NCI-H2171 (cell line): ENCODE data around the gene P2RX6.
"Not testable (repeated sequence)": the region's sequence is repeated elsewhere in the genome, so short reads cannot be mapped to it uniquely, and the experiment has no call there.

Experiments used
- DNase-seq: peaks from one replicate; lab custom pipeline; 2025; lab: John Stamatoyannopoulos, UW

Gene P2RX6

GRCh38 chr22:21052715-21053459, 37.9 kb downstream of the P2RX6 start:
- no peak for DNase-seq

DNA sequence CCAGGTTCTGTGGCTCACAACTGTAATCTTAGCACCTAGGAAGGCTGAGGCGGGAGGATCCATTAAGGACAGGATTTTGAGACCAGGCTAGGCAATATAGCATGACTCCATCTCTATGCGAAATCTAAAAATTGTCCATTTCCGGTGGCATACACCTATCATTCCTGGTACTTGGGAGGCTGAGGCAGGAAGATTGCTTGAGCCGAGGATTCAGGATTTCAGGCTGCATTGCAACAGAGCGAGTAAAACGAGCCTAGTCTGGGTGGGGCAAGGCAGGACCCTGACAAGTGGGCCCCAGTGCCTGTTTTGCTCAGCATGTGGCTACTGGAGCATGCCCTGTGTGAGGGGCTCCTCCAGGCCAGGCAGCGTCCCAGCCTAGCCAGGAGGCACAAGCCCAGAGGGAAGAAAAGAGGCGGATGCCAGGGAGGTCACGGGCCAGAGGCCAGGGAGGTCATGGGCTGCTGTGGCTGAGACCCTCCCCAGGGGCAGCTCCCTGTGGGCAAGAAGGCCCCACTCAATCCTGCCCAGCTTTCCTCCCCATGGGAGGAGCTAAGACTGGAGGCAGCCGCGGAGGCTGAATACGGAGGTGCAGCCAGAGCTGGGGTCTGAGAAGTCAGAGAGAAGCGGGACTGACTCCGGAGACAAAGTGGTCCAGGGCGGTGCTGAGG, 39.2 kb downstream of the P2RX6 start:
- no peak for DNase-seq

DNA sequence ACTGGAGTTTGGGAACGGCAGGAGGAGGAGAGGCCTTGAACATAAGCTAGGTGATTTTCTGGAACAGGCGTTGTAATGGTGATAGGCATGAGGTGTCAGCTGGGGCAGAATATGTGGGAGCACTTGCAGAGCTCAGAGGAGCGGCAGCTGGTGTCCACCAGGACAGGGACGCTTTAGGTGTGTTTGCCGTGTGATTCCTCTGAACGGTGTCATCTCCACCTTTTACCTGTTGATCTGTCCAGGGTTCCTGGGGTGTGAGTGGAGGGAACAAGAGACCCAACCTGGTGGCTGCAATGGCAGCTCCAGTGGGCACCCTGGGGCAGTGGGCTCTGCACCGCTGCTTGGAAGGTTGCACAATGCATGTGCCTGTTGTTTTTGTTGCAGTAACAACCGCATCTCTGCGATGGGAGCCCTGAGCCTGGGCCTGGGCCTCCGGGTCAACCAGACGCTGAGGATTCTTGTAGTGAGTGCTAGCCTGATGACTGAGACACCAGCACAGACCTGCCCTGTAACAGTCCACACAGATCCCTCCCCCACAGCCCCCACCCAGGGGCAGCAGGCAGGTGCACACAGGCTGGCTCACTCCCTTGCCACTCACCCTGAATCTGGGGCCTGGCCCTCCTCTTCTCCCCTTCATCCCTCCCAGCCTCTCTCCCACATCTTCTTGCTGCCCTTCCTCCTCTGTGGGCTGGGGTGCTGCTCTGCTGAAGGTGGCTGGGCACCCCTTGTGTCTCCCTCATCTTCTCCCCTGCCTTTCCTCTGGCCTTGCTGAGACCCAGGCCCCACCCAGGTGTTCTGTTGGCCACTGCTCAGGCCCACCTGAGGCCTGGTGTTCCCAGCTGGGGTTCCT, 40.0 kb downstream of the P2RX6 start:
- no peak for DNase-seq

- no peak for DNase-seq
These were observed 40.5 kb downstream of the P2RX6 start for GRCh38 chr22:21055564-21055834.

GRCh38 chr22:21055880-21056319, 40.9 kb downstream of the P2RX6 start:
- DNase-seq: no peak

- DNase-seq: not testable (repeated sequence)
These were observed 45.4 kb downstream of the P2RX6 start for GRCh38 chr22:21060363-21060762.

- not testable (repeated sequence) for DNase-seq
These were observed 46.8 kb downstream of the P2RX6 start for GRCh38 chr22:21061660-21062321.

DNA sequence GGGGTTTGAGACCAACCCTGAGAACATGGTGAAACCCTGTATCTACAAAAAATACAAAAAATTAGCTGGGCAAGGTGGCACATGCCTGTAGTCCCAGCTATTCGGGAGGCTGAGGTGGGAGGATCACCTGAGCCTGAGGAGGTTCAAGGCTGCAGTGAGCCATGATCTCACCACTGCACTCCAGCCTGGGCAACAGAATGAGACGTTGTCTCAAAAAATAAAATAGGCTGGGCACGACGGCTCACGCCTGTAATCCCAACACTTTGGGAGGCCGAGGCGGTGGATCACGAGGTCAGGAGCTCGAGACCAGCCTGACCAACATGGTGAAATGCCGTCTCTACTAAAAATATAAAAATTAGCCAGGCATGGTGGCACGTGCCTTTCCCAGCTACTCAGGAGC, 49.5 kb downstream of the P2RX6 start:
- not testable (repeated sequence) for DNase-seq

DNA sequence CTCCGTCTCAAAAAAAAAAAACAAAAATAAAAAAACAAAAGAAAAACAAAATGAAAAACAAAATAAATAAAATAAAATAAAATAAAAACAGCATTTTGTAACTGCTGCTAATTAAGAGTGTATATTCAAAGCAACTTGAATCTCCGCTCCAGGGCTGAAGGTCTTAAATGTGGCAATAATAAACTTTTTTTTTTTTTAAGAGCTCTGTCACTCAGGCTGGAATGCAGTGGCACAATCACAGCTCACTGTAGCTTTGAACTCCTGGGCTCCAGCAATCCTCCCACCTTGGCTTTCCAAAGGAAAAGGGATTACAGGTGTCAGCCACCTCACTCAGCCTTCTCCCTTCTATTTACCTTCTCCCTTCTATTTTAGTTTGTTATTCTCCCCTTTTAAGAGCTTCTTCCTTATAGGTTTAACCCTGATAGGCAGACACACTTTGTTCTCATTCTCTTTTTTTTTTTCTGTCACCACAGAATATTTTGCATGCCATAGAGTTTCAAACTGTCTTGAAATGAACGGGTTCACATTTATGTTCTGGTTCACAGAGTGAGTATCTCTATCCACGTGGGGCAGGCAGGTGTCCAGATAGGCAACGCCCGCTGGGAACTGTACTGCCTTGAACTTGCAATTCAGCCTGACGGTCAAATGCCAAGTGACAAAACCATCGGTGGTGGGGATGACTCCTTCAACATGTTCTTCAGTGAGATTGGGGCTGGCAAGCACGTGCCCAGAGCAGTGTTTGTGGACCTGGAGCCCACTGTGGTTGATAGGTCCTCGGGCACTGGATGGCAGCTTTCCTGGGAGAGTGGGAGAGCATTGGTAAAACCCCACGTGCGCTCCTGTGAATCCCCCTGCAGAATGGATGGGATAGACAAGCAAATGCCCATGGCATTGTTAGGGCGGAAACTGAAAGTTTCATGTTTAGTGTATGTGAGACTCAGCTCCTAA, 50.2 kb downstream of the P2RX6 start:
- DNase-seq: no peak

DNA sequence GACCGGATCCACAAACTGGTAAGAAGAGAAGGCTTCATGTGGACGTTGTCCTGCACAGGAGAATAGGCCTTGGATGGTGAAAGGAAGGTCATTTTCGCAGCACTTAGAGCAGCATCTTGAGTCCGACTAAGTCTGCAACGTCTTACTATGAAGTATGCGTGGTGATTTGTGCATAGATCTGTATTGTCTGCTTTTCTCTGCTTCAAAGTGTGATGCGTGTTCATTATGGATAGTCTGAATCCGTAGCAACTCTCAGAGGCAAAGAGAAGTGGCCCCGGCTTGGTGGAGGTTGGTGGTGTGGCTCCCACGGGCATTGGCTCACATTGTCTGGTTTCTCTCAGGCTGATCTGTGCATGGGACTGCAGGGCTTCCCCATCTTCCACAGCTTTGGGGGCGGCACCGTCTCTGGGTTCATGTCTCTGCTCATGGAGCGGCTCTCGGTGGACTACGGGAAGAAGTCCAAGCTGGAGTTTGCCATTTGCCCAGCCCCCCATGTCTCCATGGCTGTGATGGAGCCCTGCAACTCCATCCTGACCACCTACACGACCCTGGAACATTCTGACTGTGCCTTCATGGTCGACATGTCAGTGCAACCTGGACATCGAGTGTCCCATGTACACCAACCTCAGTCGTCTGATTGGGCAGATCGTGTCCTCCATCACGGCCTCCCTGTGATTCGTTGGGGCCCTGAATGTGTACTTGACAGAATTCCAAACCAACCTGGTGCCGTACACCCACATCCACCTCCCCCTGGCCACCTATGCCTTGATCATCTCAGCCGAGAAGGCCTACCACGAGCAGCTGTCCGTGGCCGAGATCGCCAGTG, 52.3 kb downstream of the P2RX6 start:
- no peak for DNase-seq

DNA sequence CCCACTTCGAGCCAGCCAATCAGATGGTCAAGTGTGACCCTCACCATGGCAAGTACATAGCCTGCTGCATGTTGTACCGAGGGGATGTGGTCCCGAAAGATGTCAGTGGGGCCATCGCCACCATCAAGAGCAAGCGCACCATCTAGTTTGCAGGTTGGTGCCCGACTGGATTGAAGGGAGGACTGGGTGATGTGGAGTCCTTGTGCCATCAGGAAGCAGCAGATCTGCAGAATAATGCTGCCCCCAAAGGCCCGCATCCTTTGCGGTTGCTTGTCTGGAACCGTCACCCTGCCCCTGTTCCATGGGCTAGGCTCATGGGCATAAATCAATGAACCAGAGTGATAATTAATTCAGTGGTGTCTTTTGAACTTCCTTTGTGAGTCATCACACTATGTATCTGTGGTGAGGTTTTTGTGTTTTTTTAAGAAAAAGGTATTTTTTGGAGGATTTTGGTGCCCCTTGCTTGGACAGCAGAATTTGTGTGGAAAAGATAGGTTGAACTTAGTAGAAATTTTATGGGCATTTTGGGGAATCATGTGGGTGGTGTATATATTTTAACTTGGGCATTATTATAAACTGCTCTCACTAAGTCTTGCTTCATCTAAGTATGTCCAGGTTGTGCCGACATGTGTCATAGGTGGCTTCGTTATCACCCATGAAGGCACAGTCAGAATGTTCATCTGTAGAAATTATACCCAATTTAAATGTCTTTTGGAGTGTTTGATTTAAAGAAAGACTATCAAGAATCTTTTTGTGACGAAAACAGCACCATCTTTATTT, 53.1 kb downstream of the P2RX6 start:
- no peak for DNase-seq

- no peak for DNase-seq
These were observed 53.8 kb downstream of the P2RX6 start for GRCh38 chr22:21068681-21069276.

- no peak for DNase-seq
These were observed 54.4 kb downstream of the P2RX6 start for GRCh38 chr22:21069375-21069774.

DNA sequence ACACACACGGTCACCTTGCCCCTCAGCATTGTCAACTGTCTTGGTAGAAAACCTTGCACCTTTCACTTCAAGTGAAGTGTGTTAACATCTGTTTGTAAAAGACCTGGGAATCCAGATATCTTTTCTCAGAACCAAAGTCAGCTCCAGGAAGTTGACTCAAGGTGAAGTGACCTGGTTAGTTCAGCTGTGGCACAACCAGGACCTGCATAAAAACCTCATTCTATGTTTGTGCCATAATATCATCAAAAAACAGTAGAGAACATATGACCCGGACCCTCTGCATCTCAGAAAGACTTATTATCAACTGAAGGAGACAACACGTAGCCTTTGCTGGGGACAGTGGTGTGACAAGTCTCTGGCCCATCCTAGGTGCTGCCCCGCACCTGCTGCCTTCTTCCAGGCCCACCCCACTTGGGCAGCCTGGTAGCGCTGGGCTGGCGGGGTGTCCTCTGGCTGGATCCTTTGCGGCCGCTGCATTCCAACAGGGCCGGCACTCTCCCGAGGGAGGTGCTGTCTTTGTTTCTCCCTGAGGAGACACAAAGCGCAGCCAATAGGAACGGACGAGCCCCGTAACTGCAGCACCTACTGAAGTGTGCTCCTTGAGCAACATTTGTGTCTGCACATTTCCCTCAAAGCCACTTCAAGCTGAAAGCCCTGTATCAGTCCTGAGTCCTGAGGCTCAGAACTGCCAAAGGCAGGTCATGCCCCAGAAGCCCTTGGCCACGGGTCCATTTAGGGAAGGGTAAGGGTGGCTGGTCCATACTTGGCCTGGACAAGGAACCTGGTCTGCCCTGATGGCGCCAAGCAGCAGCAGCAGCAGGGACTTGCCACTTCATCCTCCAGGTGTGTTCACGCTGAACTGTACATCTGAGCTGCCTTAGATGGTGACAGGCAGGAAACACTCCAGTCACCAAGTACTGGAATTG, 56.0 kb downstream of the P2RX6 start:
- DNase-seq: no peak

GRCh38 chr22:21071796-21072195, 56.8 kb downstream of the P2RX6 start:
- DNase-seq: not testable (repeated sequence)

DNA sequence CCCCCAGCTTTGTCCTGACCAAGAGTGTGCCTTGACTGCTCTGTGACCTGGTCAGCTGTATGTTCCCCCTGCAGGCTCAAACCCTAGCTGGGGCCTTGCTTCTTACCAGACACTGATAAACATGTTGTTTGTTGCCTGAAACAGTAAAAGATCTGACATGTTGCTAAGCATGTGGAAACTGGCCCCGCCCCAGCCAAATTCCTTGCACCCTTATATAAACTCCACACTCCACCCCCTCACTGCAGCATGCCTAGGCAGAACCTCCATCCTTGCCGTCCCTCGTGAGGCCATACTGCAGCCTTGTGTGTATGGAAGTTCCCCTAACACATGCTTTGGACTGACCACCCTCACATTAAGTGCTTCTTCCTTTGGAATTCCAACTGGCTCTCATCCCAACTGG, 58.1 kb downstream of the P2RX6 start:
- DNase-seq: no peak

- no peak for DNase-seq
These were observed 58.5 kb downstream of the P2RX6 start for GRCh38 chr22:21073482-21073881.

DNA sequence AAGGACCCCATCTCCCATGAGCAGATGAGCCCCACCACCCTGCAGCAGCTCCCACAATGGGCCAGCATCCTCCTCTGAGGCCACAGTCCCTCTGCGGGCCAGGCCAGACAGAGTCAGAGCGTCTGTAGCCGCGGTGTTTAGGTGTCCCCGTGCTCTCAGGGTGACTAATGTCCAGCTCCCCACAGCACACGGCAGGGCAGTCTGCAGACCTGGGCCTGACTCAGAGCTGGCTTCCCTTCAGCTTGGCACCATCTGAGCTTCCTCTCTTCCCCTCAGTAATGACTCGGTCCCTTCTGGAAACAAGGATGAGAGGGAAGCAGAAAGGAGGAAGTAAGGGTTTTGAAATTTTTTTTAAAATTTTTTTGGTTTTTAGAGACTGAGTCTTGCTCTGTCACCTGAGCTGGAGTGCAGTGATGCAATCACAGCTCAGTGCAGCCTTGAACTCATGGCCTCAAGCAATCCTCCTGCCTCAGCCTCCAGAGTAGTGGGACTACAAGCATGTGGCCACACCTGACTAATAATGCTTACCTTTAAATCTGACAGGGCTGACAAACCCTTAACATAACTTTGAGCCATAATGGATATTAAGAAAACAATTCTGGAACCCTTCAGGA, 59.2 kb downstream of the P2RX6 start:
- DNase-seq: no peak
